ENCODE measurements around the gene CARS2.
"Not testable (repeated sequence)": the region's sequence is repeated elsewhere in the genome, so short reads cannot be mapped to it uniquely, and the experiment has no call there.

CARS2 gene

DNA sequence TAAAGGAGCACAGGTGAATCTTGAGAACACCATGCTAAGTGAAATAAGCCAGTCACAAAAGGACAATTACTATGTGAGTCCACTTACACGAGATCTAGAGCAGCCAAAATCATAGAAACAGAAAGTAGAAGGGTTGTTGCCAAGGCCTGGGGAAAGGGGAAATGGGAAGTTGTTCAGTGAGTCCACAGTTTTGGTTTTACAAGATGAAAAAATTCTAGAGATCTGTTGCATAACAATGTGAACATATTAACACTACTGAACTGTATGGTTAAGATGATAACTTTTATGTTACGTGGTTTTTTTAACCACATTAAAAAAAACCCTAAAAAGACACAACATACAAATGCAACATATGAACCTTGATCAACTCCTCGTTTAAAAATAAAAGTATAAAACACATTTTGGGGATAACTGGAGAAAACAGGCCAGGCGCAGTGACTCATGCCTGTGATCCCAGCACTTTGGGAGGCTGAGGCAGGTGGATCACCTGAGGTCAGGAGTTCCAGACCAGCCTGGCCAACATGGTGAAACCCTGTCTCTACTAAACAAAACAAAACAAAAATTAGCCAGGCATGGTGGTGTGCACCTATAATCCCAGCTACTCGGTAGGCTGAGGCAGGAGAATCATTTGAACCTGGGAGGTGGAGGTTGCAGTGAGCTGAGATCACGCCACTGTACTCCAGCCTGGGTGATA is 47.6 kb downstream of the CARS2 start:
- in situ Hi-C loops (cut with MboI; ENCODE audit: low sequenced_read_pairs): not testable (repeated sequence)

DNA sequence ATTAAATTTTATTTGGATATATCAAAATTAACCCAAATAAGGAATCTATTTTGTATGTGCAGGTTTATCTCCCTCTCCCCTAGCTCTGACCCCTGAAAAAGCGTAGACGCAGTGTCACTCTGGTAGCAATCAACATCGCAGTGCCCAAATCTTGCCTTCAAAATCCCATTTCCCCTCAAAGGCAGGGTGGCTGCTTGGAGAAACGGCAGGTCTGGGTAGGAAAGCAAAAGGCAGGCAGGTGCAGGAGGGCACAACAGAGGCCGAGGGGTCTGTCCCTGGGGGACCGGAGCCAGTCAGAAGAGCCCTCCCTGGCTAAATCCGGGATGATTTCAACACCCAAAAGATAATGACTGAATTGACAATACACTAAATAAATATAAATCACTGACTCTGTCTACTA is 48.7 kb downstream of the CARS2 start:
- in situ Hi-C loops (cut with MboI; ENCODE audit: low sequenced_read_pairs): no loop called here

DNA sequence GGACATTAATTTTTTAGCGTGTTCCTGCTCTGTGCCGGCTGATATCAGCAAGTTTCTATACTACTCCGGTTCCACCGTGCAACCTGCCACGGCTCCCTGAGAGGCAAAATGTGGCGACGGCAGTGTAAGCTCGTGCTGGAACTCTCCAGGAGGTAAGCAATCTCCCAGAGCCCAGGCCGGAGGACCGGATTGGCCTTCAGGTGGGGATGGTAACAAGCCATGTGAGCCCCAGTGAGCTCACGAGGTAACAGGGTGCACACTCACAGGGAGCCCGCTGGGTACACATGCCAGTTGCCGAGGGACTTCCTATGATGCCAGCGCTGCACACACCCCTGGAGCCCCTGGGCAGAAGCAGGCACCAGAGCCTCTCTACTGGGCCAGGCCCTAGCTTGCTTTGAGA is 52.1 kb downstream of the CARS2 start:
- in situ Hi-C loops (cut with MboI; ENCODE audit: low sequenced_read_pairs): no loop called here

DNA sequence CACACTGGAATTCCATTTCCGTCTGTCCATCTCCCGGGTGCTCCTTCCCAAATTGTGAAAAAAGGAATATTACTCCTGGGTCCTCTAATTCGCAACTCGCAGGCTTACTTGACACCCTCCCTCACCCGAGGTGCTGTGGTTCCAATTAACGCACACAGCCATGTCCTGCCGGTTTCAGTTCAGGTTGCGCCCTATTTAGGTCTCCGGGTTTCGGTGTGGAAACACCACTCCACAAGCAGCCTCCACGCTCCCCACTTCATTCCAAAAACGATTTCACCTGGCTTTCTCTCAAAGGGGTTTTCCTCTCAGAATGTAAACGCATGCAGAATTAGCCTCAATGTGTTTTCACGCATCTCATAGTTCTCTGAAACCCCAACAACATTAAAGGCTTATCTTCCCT is 52.6 kb downstream of the CARS2 start:
- in situ Hi-C loops (cut with MboI; ENCODE audit: low sequenced_read_pairs): no loop called here

DNA sequence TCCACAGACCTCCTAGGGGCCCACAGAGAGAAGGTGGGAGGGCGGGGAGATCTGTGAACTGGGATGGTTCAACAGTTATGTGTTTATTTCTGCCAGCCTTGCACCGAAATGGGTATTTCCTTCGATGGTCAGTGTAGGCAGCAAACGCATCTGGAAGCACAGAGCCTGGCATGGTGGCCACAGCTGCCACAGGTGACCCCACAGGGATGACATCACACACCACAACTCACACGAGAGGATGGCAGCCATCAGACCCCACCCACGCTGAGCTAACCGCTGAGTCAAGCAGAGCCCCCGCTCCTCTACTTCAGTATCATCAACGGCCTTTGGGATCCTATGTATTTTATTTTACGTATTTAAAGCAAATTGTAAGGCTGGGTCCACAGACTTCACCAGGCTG is 53.2 kb downstream of the CARS2 start:
- in situ Hi-C loops (cut with MboI; ENCODE audit: low sequenced_read_pairs): no loop called here

DNA sequence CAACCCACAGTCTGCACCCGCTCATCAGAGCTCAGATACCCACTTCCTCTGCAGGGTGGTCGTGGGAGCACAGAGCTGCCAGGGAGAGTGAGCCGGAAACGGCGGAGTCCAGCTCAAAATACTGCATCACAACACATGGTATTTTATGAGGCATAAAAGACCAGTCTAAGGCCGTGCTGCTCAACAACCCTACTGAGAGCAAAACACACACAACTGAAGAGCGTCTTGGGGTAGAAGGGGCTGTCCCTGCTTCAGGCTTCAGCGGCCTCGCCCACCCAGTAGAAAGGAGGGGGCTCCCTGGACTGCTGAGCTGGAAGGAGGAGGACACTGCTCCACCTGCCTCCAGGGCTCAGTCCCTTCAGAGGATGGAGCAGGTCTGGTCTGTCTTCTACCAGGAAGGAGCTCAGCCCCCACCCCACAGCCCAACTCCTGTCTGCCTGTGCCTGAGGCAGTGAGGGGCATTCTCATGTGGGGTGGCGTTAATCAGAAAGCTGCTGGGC is 53.6 kb downstream of the CARS2 start:
- in situ Hi-C loops (cut with MboI; ENCODE audit: low sequenced_read_pairs): no loop called here

DNA sequence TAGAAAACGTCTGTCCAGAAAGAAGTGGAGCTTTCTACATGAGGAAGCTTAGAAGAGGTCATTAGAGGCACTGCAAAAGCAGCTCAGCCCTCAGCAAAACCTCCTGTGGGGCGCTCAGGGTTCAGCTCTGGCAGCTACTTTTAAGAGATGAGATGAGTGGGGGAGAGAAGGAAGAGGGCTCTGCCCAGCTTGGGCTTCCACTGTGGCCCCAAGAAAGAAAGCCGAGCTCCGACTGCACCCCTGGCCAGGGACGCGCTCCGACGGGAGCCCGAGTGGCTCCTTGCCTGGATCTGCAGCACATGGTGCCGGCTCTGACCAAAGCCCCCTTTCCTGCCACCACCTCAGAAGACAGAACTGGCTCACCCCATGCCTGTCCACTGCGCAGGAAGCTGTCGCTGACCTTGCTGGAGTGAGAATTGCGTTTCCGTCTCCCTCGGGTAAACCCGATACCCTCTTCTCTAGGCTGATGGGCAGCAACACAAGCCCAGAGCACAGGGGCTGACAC is 54.1 kb downstream of the CARS2 start:
- in situ Hi-C loops (cut with MboI; ENCODE audit: low sequenced_read_pairs): no loop called here

DNA sequence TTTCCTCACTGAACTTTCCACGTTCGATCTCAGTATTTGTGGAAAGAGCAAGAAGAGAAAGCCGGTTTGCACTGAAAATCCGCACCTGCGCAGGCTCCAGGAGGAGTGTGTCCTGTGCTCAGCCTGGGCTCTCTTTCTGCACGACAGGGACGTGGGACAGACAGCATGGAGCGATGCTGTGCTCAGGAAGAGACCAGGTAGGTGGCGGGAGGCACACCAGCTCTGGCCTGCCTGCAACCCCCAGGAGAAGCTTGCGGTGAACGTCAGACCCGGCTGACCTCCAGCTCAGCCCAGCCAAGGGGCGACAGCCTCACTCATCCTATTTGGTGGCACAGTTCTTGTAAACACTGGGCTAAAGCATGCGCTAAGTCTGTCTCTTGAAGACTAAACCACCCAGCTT is 54.6 kb downstream of the CARS2 start:
- in situ Hi-C loops (cut with MboI; ENCODE audit: low sequenced_read_pairs): no loop called here

DNA sequence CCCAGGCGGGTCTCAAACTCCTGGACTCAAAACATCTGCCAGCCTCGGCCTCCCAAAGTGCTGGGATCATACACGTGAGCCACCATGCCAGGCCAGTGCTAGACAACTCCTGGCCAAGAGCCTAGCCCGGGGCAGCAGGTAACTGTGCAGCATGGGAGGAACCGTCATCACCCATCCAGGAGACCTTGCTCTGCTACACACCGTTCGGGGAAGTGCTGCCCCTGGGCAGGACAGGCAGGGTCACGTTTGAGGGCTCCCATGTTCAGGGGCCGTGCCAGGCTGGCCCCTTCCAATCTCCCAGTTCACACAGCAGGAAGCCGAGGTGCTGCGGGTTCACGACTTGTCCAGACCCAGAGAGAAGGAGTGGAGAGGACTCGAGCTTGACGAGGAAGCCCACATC is 55.5 kb downstream of the CARS2 start:
- in situ Hi-C loops (cut with MboI; ENCODE audit: low sequenced_read_pairs): no loop called here

DNA sequence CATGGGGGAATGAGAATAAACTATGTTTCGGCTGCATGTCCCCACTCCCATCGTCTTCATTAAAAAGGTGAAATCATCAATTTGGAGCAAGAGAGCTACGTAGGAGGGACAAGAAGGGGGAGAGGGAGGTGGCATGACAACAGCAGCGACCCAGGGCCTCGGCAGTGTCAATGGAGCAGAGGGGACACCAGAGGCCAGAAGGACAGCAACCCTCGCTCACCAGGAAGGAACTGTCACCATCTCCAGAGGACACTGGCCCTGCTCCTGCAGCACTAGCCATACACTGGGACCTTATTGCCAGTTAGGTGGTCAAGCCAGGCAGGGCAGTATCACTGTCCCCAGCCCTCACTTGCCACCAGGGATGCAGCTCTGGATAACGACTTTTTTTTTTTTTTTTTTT is 56.4 kb downstream of the CARS2 start:
- in situ Hi-C loops (cut with MboI; ENCODE audit: low sequenced_read_pairs): no loop called here

DNA sequence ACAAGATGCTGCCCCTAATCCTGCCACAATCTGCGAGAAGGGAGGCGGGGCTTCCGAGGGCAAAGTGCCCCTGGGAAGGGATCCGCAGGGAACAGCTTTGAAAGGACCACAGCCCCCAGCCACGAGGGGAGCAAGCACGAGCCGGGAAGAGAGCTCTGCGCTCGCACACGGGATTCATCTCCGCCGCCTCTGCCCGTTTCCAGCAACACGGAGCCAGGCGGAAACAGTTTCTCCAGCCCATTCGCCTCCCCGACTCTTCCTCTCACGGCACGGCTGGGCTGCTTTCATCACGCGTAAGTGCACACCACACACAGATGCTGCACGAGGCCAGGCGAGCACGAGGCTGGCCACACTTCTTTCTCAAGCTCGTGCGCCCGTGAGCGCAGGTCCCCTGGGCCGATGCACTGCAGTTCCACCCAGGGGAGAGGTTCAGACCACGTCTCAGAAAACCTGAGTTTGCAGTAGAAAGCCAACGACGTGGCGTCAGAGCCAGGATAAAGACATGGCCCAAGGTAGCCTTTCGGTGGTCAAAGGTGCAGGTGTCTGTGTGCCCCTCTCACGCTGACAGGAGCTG is 57.0 kb downstream of the CARS2 start:
- in situ Hi-C loops (cut with MboI; ENCODE audit: low sequenced_read_pairs): no loop called here

DNA sequence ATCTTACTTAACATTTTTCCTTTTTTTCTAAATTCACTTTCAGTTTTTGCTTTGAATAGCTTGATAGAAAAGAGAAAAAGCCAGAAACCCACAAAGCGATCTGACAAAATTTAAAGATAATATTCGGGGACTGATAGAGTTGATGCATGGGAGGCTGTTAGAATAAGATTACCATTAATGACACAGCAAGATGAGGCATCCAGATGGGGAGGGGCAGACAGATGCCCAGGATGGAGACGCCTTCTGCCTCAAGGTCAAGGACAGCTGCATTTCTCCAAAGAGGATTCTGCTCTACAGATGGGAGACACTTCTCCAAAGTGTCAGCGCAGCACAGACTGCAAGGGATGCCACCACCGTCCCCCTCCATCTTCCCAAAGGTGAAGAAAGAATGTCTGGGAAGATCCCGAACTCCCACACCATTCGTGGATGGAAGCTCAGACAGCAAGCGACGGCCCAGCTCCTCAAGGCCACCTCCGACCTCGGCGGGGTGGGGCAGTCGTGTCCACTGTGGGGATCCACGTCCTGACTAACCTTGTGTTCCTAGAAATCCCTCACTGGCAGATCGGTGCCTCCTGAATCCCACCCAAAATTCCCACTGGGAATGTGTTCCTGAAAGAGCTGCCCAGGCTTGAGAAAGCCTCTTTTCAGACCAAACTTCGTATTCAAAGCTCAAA is 57.6 kb downstream of the CARS2 start:
- in situ Hi-C loops (cut with MboI; ENCODE audit: low sequenced_read_pairs): no loop called here

DNA sequence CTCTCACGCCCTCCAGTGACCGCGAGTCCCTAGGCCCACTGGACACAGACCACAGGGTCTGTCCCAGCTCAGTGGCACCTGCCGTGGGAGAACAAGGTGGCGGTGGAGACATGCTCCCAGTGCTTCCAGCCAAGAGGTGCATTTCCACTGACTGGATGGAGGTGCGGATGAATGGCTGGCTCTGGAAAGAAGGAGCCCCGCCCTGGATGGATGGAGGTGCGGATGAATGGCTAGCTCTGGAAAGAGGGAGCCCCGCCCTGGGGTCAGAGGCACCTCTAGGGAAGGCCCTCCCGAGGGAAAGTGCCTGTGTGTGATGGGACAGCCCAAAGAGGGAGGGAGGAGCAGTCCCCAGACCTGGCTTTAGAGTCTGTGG is 58.6 kb downstream of the CARS2 start:
- in situ Hi-C loops (cut with MboI; ENCODE audit: low sequenced_read_pairs): no loop called here

DNA sequence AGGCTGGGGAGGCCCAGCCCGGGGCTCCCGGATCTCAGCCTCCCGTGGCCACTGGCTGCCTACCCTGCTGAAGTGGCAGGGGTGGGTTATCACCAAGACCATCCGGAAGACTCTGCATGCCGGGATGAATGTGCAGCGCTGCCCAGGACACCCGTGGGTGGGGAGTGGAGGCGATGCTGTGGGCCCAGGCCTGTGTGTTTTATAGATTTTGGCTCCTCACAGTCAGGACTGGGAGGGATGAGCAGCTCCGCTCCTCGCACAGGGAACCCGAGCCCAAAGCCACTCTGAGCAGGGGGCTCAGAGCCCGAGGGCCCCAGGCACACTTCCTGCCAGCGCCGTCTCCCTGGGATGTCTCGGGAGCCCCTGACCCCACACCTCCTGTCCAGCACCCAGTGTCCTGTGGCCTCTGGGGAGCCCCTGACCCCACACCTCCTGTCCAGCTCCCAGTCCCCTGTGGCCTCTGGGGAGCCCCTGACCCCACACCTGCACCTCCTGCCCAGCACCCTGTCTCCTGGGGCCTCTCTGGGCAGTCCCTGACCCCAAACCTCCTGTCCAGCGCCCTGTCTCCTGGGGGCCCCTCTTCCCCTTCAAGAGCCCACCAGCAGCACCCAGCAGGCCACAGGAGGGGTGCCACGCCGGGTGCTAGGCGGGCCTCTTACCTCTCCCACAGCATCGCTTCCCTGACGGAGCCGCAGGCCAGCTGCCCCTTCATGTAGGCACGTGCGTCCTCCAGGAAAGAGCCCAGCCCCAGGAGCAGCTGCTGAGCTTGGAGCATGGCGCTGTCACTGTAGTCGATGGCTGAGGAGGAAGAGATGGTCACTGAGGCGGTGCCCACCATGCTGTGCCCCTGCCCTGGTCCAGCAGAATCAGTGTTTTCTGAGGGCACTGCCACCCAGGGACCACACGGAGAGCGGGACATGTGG is 59.2 kb downstream of the CARS2 start:
- in situ Hi-C loops (cut with MboI; ENCODE audit: low sequenced_read_pairs): no loop called here

DNA sequence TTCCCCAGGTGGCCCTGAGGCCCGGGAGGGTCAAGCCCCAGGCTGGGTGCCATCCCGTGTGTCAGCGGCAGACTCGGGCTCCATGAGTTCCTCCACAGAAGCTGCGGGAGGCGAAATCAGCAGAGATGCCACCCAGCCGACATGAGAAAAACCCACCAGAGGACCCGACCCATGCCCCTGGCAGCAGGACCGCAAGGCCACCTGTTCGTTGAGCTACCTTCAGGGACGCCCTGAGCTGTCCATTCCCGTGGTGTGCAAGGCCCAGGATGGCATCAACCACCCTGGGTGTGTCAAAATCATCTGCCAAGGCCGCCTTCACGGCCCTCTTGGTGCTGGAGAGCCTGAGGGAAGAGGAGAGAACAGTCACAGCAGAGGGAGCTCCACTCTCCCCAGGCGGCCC is 60.2 kb downstream of the CARS2 start:
- in situ Hi-C loops (cut with MboI; ENCODE audit: low sequenced_read_pairs): no loop called here

DNA sequence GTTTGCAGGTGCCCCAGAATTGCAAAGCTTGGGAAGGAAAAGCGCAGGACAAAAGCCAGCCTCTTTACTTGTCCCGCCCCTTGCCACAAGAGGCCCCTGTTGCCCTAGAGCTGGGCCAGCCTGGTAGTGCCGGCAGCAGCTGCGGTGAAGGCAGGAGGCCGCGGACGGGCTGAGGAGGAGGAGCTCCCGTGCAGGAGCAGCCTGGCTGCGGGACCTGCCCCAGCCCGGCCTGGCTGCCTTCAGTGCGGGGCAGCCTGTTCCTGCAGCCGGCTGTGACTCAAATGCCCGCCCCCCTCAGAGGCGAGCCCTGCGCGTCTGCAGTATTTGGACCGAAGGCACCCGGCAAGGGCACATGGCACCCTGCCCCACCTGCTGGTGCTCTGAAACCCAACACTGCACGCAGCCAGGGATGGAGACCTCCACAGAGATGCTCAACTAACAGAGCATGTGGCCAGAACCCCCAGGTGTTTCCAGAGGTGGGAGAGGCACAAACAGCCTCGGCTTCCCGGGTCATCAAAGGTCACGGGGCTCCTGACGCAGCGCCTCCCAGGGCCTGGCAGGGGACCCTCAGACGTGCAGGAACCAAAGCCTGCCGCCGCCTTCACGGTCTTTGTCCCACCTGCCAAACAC is 60.9 kb downstream of the CARS2 start:
- in situ Hi-C loops (cut with MboI; ENCODE audit: low sequenced_read_pairs): no loop called here

DNA sequence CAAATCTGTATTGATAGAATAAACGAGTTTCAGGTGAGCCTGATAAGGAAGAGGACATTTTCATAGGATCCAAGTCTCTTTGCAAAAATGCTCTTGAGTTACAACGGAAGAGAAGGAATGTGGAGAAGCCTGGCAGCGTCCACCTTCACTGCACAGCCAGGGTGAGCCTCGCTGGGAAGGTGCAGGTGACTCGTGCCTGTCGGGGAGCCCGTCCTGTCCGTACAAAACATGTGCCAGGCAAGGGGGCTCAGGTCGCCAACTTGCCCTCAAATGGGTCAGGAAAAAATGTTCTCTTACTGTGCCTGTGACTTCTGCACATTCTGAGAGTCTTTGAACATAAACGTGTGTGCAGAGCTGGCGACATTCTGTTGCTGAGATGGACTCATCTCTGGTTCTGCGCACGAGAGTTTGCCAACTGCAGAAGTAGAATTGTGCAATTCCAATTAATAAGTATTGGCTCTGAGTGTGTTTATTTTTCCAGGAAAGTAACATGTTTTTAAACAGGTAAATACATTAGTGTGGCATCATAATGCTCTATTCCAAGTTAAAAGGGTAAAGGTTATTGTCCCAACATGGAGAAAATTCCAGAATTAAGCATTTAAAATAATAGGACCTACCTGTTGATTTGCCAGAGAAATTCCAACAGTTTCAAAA is 62.0 kb downstream of the CARS2 start:
- in situ Hi-C loops (cut with MboI; ENCODE audit: low sequenced_read_pairs): no loop called here

DNA sequence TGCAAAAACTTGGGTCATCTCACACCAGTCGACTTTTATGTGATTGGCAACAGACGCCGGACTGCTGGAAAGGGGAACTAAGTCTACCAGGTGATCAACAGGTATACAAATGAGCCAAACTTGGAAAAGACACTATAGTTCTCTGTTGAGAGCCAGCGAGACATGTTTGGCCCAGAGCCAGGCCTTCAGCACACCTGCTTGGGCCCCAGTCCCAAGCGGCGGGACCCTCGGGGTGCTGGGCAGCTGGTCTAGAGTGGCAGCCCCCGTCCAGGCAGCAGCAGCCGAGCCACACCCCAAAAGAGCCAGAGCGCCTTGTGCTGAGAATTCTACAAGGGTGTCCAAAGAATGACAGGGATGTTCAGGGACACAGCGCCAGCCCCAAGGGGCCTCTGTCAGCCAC is 62.6 kb downstream of the CARS2 start:
- in situ Hi-C loops (cut with MboI; ENCODE audit: low sequenced_read_pairs): no loop called here

DNA sequence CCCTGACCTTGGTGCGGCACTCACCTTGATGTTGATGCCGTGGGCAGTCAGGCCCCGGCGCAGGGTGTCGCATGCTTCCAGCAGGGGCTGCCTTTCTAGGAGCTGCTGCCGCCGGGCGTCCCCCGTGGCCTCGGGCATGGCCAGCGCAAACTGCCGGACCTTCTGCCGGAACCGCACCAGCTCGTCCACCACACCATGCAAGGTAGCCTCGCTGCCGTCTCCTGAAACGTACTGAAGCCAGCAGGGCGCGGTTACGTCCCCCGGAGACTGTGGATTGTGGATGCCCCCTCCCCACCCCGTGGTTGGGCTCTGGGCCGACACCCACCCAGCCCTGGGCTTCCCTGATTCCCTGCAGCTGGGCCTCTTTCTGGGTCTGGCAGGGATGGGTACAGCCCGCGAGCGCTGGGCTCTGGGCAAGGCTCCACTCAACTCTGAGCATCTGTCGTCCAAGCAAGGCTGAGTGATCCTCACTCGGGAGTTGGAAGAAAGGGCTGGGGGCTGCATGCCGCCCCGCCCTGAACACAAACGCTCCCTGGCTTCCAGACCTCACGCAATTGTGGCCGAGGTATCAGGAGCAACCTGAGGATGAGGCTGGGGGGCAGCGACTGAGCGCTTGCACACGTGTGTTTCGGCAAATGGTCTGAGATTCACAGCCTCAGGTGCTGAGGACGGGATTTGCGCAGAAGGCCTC is 63.5 kb downstream of the CARS2 start:
- in situ Hi-C loops (cut with MboI; ENCODE audit: low sequenced_read_pairs): no loop called here

Data from hTERT RPE-1 (cell line).